ENCODE measurements around the gene ACADS. TPM values are rescaled to one million over a fixed set of nuclear protein-coding genes. Genes with fewer than 3 reads are reported as not detected.

Gene ACADS
- polyA plus RNA-seq, 1 donor from 2014 or later: 3.6 TPM

DNA sequence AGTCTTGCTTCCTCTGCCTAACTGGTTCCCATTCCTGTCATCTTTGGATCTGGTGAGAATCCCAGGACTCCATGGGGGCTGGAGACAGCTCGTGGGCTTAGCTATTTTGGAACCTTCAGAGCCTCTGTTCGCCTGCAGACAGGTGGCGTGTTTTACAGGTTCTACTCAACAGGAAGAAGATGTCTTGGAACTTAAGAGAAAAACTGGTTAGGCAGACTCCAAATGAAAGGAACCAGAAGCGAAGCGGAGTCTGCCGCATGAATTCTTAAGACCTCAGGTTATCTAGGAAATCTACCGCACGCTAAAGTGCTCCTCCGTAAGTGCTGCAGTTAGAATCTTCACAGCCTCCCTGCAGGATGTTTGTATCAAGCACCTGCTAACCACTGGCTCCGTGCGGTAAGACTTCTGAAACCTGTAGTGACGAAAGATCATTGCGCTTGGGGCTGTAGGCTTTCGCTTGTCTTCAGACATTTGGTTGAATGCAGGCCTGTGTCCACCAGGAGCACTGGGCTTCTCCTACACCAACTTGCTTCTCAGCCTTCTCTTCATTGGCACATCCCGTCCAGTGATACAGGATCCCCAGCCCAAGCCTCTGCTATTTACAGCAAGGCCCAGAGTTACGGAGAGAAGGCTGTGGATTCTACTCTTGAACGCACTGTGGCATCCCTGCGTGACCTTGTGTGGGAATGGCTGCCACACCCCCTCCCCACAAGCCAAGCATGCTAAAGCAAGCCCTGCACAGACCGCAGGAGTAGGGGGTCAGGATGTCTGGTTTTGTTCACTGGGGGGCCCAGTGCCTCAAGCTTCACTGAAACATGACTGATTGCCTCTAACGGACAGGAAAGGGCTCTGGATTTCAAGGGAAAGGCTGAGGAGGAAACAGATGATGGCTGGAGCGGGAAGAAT is 35.0 kb downstream of the ACADS start:
- Histone ChIP-seq H3F3A (ENCODE audit: insufficient read depth, low read length, poor library complexity, severe bottlenecking) (no peaks in the 10 kb centered on the region), H2AFZ (ENCODE audit: low read depth, low read length) (no peak overlapping the region), H3K9me3 (ENCODE audit: low read length) (no peaks in the 10 kb centered on the region), H3K79me2 (replicated peaks; ENCODE audit: insufficient read depth, low read length) (no peaks in the 10 kb centered on the region), H3K4me3 (ENCODE audit: low read length) (no peak overlapping the region), H3K27ac (ENCODE audit: low read length) (no peak overlapping the region), H3K27me3 (ENCODE audit: insufficient read depth, low read depth, low read length) (no peaks in the 10 kb centered on the region), H4K20me1 (ENCODE audit: insufficient read depth) (no peaks in the 10 kb centered on the region), H3K36me3 (ENCODE audit: insufficient read depth, low read length) (peaks cover under 1% of the 10 kb centered on the region), H3K9ac (ENCODE audit: low read length) (no peak overlapping the region), H3K4me2 (ENCODE audit: low read length) (no peak overlapping the region), H3K9me2 (ENCODE audit: insufficient read depth, low read length) (no peaks in the 10 kb centered on the region)
- peak; percentile 12 for TF ChIP-seq POLR2AphosphoS5 (IDR thresholded peaks at IDR 0.05)
- TF ChIP-seq EZH2 (IDR thresholded peaks at IDR 0.05; ENCODE audit: borderline replicate concordance, insufficient read depth, low read length, poor library complexity, severe bottlenecking): no peak
- no peak for TF ChIP-seq RAD21 (conservative IDR thresholded peaks at IDR 0.05)
- no peak for TF ChIP-seq MXI1 (conservative IDR thresholded peaks at IDR 0.05; ENCODE audit: poor library complexity, severe bottlenecking)

DNA sequence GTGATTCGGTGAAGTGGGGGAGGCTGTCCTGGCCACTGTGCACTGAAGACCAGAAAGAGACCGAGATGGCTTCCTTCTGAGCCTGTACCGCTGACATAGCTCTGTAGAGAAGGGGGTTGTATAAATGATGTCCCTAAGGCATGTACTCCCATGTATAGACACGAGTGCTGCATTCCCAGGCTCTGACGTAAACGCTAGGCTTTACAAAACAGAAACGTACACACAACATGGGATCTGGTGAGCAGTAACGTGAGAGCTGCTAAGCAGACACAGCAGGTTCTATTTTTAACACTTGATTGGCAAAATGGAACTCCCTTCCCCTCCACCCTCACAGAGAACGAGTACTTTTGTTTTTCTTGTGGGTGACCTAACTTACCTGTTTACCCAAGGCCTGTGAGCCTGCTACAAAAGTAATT is 35.9 kb downstream of the ACADS start:
- no peak overlapping the region for H2AFZ ChIP-seq (ENCODE audit: low read depth, low read length)
- no peaks in the 10 kb centered on the region for H3K79me2 ChIP-seq (replicated peaks; ENCODE audit: insufficient read depth, low read length)
- no peak overlapping the region for H3K4me3 ChIP-seq (ENCODE audit: low read length)
- H4K20me1 ChIP-seq (ENCODE audit: insufficient read depth): no peaks in the 10 kb centered on the region
- no peaks in the 10 kb centered on the region for H3K9me3 ChIP-seq (ENCODE audit: low read length)
- no peak for TF ChIP-seq POLR2AphosphoS5 (IDR thresholded peaks at IDR 0.05)
- no peak for TF ChIP-seq EP300 (conservative IDR thresholded peaks at IDR 0.05; ENCODE audit: poor library complexity, severe bottlenecking)
- H3K27ac ChIP-seq (ENCODE audit: low read length): no peak overlapping the region
- H3K9ac ChIP-seq (ENCODE audit: low read length): no peak overlapping the region
- H3K36me3 ChIP-seq (ENCODE audit: insufficient read depth, low read length): peaks cover 10% of the 10 kb centered on the region
- H3K27me3 ChIP-seq (ENCODE audit: insufficient read depth, low read depth, low read length): no peaks in the 10 kb centered on the region
- H3K4me2 ChIP-seq (ENCODE audit: low read length): no peak overlapping the region
- H3F3A ChIP-seq (ENCODE audit: insufficient read depth, low read length, poor library complexity, severe bottlenecking): no peaks in the 10 kb centered on the region
- no peaks in the 10 kb centered on the region for H3K9me2 ChIP-seq (ENCODE audit: insufficient read depth, low read length)

DNA sequence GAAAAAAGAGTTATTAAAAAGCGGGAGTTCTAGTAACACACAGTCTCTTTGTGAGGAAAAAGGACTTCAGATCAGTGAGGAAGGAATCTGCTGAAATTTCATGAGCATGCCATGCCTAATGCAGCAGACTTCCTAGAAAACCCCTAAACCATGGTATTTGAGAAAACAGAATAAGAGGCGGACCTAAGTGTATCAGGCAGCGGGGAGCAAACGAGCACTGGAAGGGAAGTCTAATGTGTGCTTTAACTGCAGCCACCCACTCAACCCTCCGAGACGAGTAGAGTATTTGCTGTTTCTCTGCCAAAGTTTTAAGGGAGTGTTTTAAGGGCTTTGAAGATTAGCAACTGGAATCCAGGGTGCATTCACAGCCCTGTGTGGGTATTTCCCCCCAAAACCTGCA is 36.5 kb downstream of the ACADS start:
- no peaks in the 10 kb centered on the region for H4K20me1 ChIP-seq (ENCODE audit: insufficient read depth)
- no peaks in the 10 kb centered on the region for H3K9me2 ChIP-seq (ENCODE audit: insufficient read depth, low read length)
- H3K27me3 ChIP-seq (ENCODE audit: insufficient read depth, low read depth, low read length): no peaks in the 10 kb centered on the region
- no peaks in the 10 kb centered on the region for H3F3A ChIP-seq (ENCODE audit: insufficient read depth, low read length, poor library complexity, severe bottlenecking)
- H3K79me2 ChIP-seq (replicated peaks; ENCODE audit: insufficient read depth, low read length): no peaks in the 10 kb centered on the region
- no peak for TF ChIP-seq MXI1 (conservative IDR thresholded peaks at IDR 0.05; ENCODE audit: poor library complexity, severe bottlenecking)
- TF ChIP-seq EP300 (conservative IDR thresholded peaks at IDR 0.05; ENCODE audit: poor library complexity, severe bottlenecking): no peak
- no peak for TF ChIP-seq POLR2AphosphoS5 (IDR thresholded peaks at IDR 0.05)
- TF ChIP-seq, protein P1, sequence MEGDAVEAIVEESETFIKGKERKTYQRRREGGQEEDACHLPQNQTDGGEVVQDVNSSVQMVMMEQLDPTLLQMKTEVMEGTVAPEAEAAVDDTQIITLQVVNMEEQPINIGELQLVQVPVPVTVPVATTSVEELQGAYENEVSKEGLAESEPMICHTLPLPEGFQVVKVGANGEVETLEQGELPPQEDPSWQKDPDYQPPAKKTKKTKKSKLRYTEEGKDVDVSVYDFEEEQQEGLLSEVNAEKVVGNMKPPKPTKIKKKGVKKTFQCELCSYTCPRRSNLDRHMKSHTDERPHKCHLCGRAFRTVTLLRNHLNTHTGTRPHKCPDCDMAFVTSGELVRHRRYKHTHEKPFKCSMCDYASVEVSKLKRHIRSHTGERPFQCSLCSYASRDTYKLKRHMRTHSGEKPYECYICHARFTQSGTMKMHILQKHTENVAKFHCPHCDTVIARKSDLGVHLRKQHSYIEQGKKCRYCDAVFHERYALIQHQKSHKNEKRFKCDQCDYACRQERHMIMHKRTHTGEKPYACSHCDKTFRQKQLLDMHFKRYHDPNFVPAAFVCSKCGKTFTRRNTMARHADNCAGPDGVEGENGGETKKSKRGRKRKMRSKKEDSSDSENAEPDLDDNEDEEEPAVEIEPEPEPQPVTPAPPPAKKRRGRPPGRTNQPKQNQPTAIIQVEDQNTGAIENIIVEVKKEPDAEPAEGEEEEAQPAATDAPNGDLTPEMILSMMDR (IDR thresholded peaks at IDR 0.05; ENCODE audit: poor library complexity, severe bottlenecking): no peak
- no peak for TF ChIP-seq EZH2 (IDR thresholded peaks at IDR 0.05; ENCODE audit: borderline replicate concordance, insufficient read depth, low read length, poor library complexity, severe bottlenecking)
- TF ChIP-seq, protein P2, sequence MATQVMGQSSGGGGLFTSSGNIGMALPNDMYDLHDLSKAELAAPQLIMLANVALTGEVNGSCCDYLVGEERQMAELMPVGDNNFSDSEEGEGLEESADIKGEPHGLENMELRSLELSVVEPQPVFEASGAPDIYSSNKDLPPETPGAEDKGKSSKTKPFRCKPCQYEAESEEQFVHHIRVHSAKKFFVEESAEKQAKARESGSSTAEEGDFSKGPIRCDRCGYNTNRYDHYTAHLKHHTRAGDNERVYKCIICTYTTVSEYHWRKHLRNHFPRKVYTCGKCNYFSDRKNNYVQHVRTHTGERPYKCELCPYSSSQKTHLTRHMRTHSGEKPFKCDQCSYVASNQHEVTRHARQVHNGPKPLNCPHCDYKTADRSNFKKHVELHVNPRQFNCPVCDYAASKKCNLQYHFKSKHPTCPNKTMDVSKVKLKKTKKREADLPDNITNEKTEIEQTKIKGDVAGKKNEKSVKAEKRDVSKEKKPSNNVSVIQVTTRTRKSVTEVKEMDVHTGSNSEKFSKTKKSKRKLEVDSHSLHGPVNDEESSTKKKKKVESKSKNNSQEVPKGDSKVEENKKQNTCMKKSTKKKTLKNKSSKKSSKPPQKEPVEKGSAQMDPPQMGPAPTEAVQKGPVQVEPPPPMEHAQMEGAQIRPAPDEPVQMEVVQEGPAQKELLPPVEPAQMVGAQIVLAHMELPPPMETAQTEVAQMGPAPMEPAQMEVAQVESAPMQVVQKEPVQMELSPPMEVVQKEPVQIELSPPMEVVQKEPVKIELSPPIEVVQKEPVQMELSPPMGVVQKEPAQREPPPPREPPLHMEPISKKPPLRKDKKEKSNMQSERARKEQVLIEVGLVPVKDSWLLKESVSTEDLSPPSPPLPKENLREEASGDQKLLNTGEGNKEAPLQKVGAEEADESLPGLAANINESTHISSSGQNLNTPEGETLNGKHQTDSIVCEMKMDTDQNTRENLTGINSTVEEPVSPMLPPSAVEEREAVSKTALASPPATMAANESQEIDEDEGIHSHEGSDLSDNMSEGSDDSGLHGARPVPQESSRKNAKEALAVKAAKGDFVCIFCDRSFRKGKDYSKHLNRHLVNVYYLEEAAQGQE (IDR thresholded peaks at IDR 0.05; ENCODE audit: borderline replicate concordance): no peak
- no peak for TF ChIP-seq TAF1 (IDR thresholded peaks at IDR 0.05; ENCODE audit: low read depth)
- TF ChIP-seq SMC3 (conservative IDR thresholded peaks at IDR 0.05; ENCODE audit: poor library complexity): no peak
- no peak for TF ChIP-seq RAD21 (conservative IDR thresholded peaks at IDR 0.05)
- H3K9me3 ChIP-seq (ENCODE audit: low read length): no peaks in the 10 kb centered on the region
- H3K4me3 ChIP-seq (ENCODE audit: low read length): no peak overlapping the region
- H3K27ac ChIP-seq (ENCODE audit: low read length): no peak overlapping the region
- H3K9ac ChIP-seq (ENCODE audit: low read length): no peak overlapping the region
- peaks cover 14% of the 10 kb centered on the region for H3K36me3 ChIP-seq (ENCODE audit: insufficient read depth, low read length)
- H3K4me2 ChIP-seq (ENCODE audit: low read length): no peak overlapping the region
- no peak overlapping the region for H2AFZ ChIP-seq (ENCODE audit: low read depth, low read length)

All from neural cell (in vitro differentiated cells).